ENCODE data around the gene SOX10.

SOX10 gene

DNA sequence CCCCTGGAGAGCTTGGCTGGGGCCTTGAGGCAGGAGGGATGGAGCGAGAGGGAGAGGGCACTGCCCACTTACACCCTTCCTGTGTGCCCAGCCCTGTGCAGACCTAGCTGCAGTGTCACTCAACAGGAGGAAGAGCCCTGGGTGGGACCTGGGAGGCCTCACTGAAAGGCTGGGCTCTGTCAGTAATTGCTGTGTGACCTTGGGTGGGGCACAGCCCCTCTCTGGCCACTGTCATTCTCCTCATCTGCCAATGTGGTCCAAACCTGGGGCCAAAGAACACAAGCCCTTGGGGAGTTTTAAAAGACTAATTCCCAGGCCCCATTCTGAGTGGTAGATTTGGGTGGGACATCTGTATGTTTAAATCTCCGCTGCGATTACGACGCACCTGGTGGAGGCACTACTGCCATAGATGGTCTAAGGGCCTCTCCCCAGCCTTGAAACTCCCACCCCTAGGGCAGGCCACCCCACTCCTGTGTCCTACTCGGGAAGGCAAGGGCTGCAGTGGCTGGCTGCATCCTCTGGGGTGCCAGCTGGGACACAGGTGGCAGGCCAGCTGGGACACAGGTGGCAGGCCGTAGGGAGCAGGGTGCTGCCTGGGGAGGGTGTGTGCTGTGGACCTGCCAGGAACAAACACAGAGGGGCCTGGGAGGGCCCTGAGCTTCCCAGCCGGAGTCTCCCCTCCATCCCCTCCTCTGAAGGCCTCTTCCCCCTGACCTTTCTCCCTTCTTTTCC, 12.3 kb upstream of the SOX10 start:
- no peaks in the 10 kb centered on the region for H3K79me2 ChIP-seq
- no peaks in the 10 kb centered on the region for H3K36me3 ChIP-seq (ENCODE audit: control insufficient read depth, insufficient read depth, low read length)
- TF ChIP-seq, protein P1, sequence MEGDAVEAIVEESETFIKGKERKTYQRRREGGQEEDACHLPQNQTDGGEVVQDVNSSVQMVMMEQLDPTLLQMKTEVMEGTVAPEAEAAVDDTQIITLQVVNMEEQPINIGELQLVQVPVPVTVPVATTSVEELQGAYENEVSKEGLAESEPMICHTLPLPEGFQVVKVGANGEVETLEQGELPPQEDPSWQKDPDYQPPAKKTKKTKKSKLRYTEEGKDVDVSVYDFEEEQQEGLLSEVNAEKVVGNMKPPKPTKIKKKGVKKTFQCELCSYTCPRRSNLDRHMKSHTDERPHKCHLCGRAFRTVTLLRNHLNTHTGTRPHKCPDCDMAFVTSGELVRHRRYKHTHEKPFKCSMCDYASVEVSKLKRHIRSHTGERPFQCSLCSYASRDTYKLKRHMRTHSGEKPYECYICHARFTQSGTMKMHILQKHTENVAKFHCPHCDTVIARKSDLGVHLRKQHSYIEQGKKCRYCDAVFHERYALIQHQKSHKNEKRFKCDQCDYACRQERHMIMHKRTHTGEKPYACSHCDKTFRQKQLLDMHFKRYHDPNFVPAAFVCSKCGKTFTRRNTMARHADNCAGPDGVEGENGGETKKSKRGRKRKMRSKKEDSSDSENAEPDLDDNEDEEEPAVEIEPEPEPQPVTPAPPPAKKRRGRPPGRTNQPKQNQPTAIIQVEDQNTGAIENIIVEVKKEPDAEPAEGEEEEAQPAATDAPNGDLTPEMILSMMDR (IDR thresholded peaks at IDR 0.05): no peak
- H3K4me3 ChIP-seq (ENCODE audit: low read depth, low read length): no peak overlapping the region
- no peak overlapping the region for H3K4me2 ChIP-seq (ENCODE audit: low read length)
- no peaks in the 10 kb centered on the region for H3K9me3 ChIP-seq (ENCODE audit: control insufficient read depth, low read length)
- no peaks in the 10 kb centered on the region for H3K4me1 ChIP-seq
- no peaks in the 10 kb centered on the region for H3K27me3 ChIP-seq (ENCODE audit: control insufficient read depth, insufficient read depth, low read length)
- H3K9ac ChIP-seq: no peak overlapping the region
- no peak overlapping the region for H3K27ac ChIP-seq
- no peak overlapping the region for H2AFZ ChIP-seq

DNA sequence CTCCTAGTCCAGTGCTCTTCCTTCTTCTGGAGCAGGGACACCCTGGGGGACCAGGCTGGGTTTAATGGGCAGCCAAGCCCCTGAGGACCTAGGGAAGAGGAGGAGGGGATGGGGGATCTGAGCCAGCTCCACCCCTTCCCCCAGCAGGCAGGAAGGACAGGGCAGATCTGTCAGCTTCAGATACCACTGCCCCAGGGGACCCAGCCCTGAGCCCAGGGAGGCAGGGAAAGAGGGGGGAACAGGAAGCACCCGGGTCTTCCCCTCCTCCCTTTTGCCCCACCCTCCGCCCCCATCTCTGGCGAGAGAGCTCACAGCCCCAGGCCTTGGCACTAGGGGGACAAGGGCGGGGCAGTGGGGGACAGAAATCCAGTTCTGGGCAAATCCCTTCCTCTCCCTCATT, 11.7 kb upstream of the SOX10 start:
- Histone ChIP-seq H3K79me2 (no peaks in the 10 kb centered on the region), H2AFZ (no peak overlapping the region), H3K9ac (no peak overlapping the region), H3K27me3 (ENCODE audit: control insufficient read depth, insufficient read depth, low read length) (no peaks in the 10 kb centered on the region), H3K4me1 (no peaks in the 10 kb centered on the region), H3K9me3 (ENCODE audit: control insufficient read depth, low read length) (no peaks in the 10 kb centered on the region), H3K36me3 (ENCODE audit: control insufficient read depth, insufficient read depth, low read length) (no peaks in the 10 kb centered on the region), H3K27ac (no peak overlapping the region), H3K4me3 (ENCODE audit: low read depth, low read length) (no peak overlapping the region), H3K4me2 (ENCODE audit: low read length) (no peak overlapping the region)
- TF ChIP-seq, protein P1 (IDR thresholded peaks at IDR 0.05): no peak

- TF ChIP-seq, protein P1 (IDR thresholded peaks at IDR 0.05): no peak
- H3K27ac ChIP-seq: no peak overlapping the region
- H3K4me1 ChIP-seq: no peaks in the 10 kb centered on the region
- H3K27me3 ChIP-seq (ENCODE audit: control insufficient read depth, insufficient read depth, low read length): no peaks in the 10 kb centered on the region
- no peak overlapping the region for H3K4me3 ChIP-seq (ENCODE audit: low read depth, low read length)
- H3K79me2 ChIP-seq: no peaks in the 10 kb centered on the region
- no peak overlapping the region for H3K4me2 ChIP-seq (ENCODE audit: low read length)
- no peak overlapping the region for H3K9ac ChIP-seq
- no peak overlapping the region for H2AFZ ChIP-seq
- H3K36me3 ChIP-seq (ENCODE audit: control insufficient read depth, insufficient read depth, low read length): no peaks in the 10 kb centered on the region
- no peaks in the 10 kb centered on the region for H3K9me3 ChIP-seq (ENCODE audit: control insufficient read depth, low read length)
Measured at GRCh38 chr22:37995460-37995859, 11.1 kb upstream of the SOX10 start.

GRCh38 chr22:37994982-37995381, 10.6 kb upstream of the SOX10 start:
- no peaks in the 10 kb centered on the region for H3K27me3 ChIP-seq (ENCODE audit: control insufficient read depth, insufficient read depth, low read length)
- H3K79me2 ChIP-seq: no peaks in the 10 kb centered on the region
- H3K36me3 ChIP-seq (ENCODE audit: control insufficient read depth, insufficient read depth, low read length): no peaks in the 10 kb centered on the region
- no peak overlapping the region for H3K4me2 ChIP-seq (ENCODE audit: low read length)
- no peak overlapping the region for H3K27ac ChIP-seq
- no peak overlapping the region for H3K4me3 ChIP-seq (ENCODE audit: low read depth, low read length)
- H3K4me1 ChIP-seq: no peaks in the 10 kb centered on the region
- no peaks in the 10 kb centered on the region for H3K9me3 ChIP-seq (ENCODE audit: control insufficient read depth, low read length)
- no peak overlapping the region for H3K9ac ChIP-seq
- TF ChIP-seq, protein P1 (IDR thresholded peaks at IDR 0.05): no peak
- no peak overlapping the region for H2AFZ ChIP-seq

DNA sequence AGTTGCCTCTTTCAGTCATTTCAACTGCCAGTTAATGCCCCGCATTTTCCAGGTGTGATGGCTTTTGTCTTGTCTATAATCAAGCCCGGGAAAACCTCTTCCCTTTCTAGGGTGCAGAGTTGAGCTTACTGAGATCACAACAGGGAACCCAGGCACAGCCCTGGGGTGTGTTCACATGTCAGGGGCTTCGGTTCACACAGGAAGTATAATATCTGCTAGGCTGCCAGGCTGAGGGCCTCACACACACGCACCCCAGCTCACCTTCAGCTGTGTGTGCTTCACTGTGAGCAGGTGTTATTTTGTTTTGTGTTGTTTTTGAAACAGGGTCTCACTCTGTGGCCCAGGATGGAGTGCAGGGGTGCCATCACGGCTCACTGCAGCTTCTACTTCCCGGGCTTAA, 9.7 kb upstream of the SOX10 start:
- Histone ChIP-seq H3K4me2 (ENCODE audit: low read length) (no peak overlapping the region), H3K4me3 (ENCODE audit: low read depth, low read length) (no peak overlapping the region), H3K9ac (no peak overlapping the region), H3K9me3 (ENCODE audit: control insufficient read depth, low read length) (no peaks in the 10 kb centered on the region), H3K27ac (no peak overlapping the region), H3K27me3 (ENCODE audit: control insufficient read depth, insufficient read depth, low read length) (no peaks in the 10 kb centered on the region), H3K36me3 (ENCODE audit: control insufficient read depth, insufficient read depth, low read length) (no peaks in the 10 kb centered on the region), H3K4me1 (no peaks in the 10 kb centered on the region), H2AFZ (no peak overlapping the region), H3K79me2 (no peaks in the 10 kb centered on the region)
- TF ChIP-seq, protein P1 (IDR thresholded peaks at IDR 0.05): no peak

Measured in parathyroid adenoma (tissue), 2 donors.